SK-N-SH (cell line): ENCODE measurements around the gene XXYLT1. TPM values are rescaled to one million over a fixed set of nuclear protein-coding genes. Genes with fewer than 3 reads are reported as not detected.

Experiments used
- CTCF ChIA-PET: fragments of 300-600, 350-600 bp; formaldehyde crosslinking; extraction: SDS; loops from one replicate; lab custom pipeline; 2021; lab: Yijun Ruan, JAX
- POLR2A ChIA-PET: fragments of 350-600 bp; sonication (Branson Sonifier 250); formaldehyde crosslinking; extraction: SDS; loops from one replicate; lab custom pipeline; 2020; ENCODE audit warnings: antibody characterized with exemption, inconsistent platforms; lab: Yijun Ruan, JAX
- DNase-seq: peaks from one replicate; pipeline ENCODE4 v3.0.0; 2012
- H2AFZ ChIP-seq: fragments of 200-600 bp; sonication (generic); 2 replicates; pipeline ENCODE4 v1.8.1; 2016; ENCODE audit warnings: antibody characterized with exemption, mild to moderate bottlenecking, low read depth
- H3F3A ChIP-seq: fragments of 200-600 bp; sonication (generic); replicated peaks from 2 replicates; pipeline ENCODE3; 2016; ENCODE audit warnings: antibody characterized with exemption, mild to moderate bottlenecking; ENCODE audit not compliant: insufficient read depth
- H3K27ac ChIP-seq, 2 experiments: fragments of 200-500 bp in 1 of 2; fragments of 200-600 bp in 1 of 2; sonication (Bioruptor generic) in 1 of 2; sonication (generic), shearing (Covaris generic) in 1 of 2; 2 replicates each; pipeline versions ENCODE4 v1.5.1 to v1.6.1; 2014 to 2016; ENCODE audit warnings: low read depth in 2 of 2, inconsistent platforms in 1 of 2, low read length in 1 of 2, mild to moderate bottlenecking in 1 of 2, mixed read lengths in 1 of 2
- H3K27me3 ChIP-seq: fragments of 200-600 bp; sonication (generic), shearing (Covaris generic); 2 replicates; pipeline ENCODE4 v1.6.1; 2016; ENCODE audit warnings: mixed run types; ENCODE audit not compliant: insufficient read depth
- H3K36me3 ChIP-seq, 2 experiments: fragments of 200-500 bp in 1 of 2; fragments of 200-600 bp in 1 of 2; sonication (Bioruptor generic) in 1 of 2; sonication (generic) in 1 of 2; replicated peaks in 1 of 2; 2 replicates each; pipeline versions ENCODE3 to v1.5.1; 2014 to 2016; ENCODE audit warnings: low read length in 1 of 2, mild to moderate bottlenecking in 1 of 2; ENCODE audit not compliant: insufficient read depth in 2 of 2, control insufficient read depth in 1 of 2
- H3K4me1 ChIP-seq, 2 experiments: fragments of 200-500 bp in 1 of 2; fragments of 200-600 bp in 1 of 2; sonication (Bioruptor generic) in 1 of 2; sonication (generic), shearing (Covaris generic) in 1 of 2; 2 replicates each; pipeline versions ENCODE4 v1.5.1 to v1.6.1; 2014 to 2016; ENCODE audit warnings: low read depth in 1 of 2, low read length in 1 of 2, mixed run types in 1 of 2; ENCODE audit not compliant: insufficient read depth in 2 of 2, control insufficient read depth in 1 of 2
- H3K4me2 ChIP-seq: fragments of 200-600 bp; sonication (generic), shearing (Covaris generic); 2 replicates; pipeline ENCODE4 v1.6.1; 2017; ENCODE audit warnings: mixed run types
- H3K4me3 ChIP-seq, 2 experiments: fragments of 200-500 bp in 1 of 2; fragments of 200-600 bp in 1 of 2; sonication (Bioruptor generic) in 1 of 2; sonication (generic), shearing (Covaris generic) in 1 of 2; 2 replicates each; pipeline versions ENCODE4 v1.5.1 to v1.8.1; 2014 to 2016; ENCODE audit warnings: low read depth in 2 of 2, inconsistent platforms in 1 of 2, low read length in 1 of 2, mild to moderate bottlenecking in 1 of 2, mixed read lengths in 1 of 2, moderate library complexity in 1 of 2
- H3K79me2 ChIP-seq: fragments of 200-600 bp; sonication (generic); 2 replicates; pipeline ENCODE4 v1.8.1; 2017; ENCODE audit warnings: mild to moderate bottlenecking; ENCODE audit not compliant: insufficient read depth
- H3K9ac ChIP-seq: fragments of 200-600 bp; sonication (generic); 2 replicates; pipeline ENCODE4 v1.6.1; 2017; ENCODE audit warnings: mixed run types
- H3K9me2 ChIP-seq: fragments of 200-600 bp; sonication (generic); 2 replicates; pipeline ENCODE4 v1.6.1; 2017; ENCODE audit warnings: mixed run types
- H3K9me3 ChIP-seq: fragments of 200-600 bp; sonication (generic); 2 replicates; pipeline ENCODE4 v1.6.1; 2017; ENCODE audit warnings: mixed run types, mild to moderate bottlenecking, moderate library complexity
- H4K20me1 ChIP-seq: fragments of 200-600 bp; sonication (generic); 2 replicates; pipeline ENCODE4 v1.6.1; 2017; ENCODE audit warnings: mild to moderate bottlenecking, mixed run types; ENCODE audit not compliant: insufficient read depth
- ELF1 ChIP-seq: IDR thresholded peaks from 2 replicates; pipeline ENCODE4 v1.4.0; 2012
- GATA2 ChIP-seq: sonication (generic); formaldehyde crosslinking; IDR thresholded peaks from 2 replicates; pipeline ENCODE4 v1.5.0; 2020; ENCODE audit warnings: mild to moderate bottlenecking, missing genetic modification reagents
- IRF3 ChIP-seq: fragments of 150-350 bp; IDR thresholded peaks from 2 replicates; pipeline ENCODE4 v1.6.1; 2016; ENCODE audit warnings: mild to moderate bottlenecking, low read depth, low read length
- JUND ChIP-seq: IDR thresholded peaks from 2 replicates; pipeline ENCODE4 v1.4.0; 2012
- MXI1 ChIP-seq: IDR thresholded peaks from 2 replicates; pipeline ENCODE4 v1.6.1; 2012; ENCODE audit warnings: mild to moderate bottlenecking, low read depth, low read length, improper control_type of control experiment
- NFIC ChIP-seq: IDR thresholded peaks from 2 replicates; pipeline ENCODE4 v1.4.0; 2012; ENCODE audit warnings: borderline replicate concordance
- NRF1 ChIP-seq: IDR thresholded peaks from 2 replicates; pipeline ENCODE4 v1.6.1; 2012; ENCODE audit warnings: low read depth, mild to moderate bottlenecking, low read length
- POLR2AphosphoS5 ChIP-seq: IDR thresholded peaks from 2 replicates; pipeline ENCODE4 v1.6.1; 2012; ENCODE audit warnings: low read depth, low read length
- RXRA ChIP-seq: IDR thresholded peaks from 2 replicates; pipeline ENCODE4 v1.4.0; 2012; ENCODE audit warnings: low read depth, mild to moderate bottlenecking, borderline replicate concordance
- SMC3 ChIP-seq: IDR thresholded peaks from 2 replicates; pipeline ENCODE4 v1.6.1; 2012; ENCODE audit warnings: low read depth, low read length, improper control_type of control experiment
- TCF12 ChIP-seq: IDR thresholded peaks from 2 replicates; pipeline ENCODE4 v1.4.0; 2012
- USF1 ChIP-seq: IDR thresholded peaks from 2 replicates; pipeline ENCODE4 v1.4.0; 2012; ENCODE audit warnings: low read depth, borderline replicate concordance
- WGBS: methylation state at CpG from one replicate; pipeline ENCODE4 v1.1.6; 2017; ENCODE audit warnings: low lambda C conversion rate; 5-methylcytosine and 5-hydroxymethylcytosine counted together
- polyA plus RNA-seq, 3 experiments: library from polyadenylated mRNA; depleted of rRNA; stranded (reverse); fragments of >200 nt; gene quantifications; 2 replicates each; pipeline ENCODE4 v1.2.3, GENCODE V29; 2012

XXYLT1 gene
- polyA plus RNA-seq, 1 of the 3 experiments (the other 2 are of a cell fraction): 22.6 TPM

DNA sequence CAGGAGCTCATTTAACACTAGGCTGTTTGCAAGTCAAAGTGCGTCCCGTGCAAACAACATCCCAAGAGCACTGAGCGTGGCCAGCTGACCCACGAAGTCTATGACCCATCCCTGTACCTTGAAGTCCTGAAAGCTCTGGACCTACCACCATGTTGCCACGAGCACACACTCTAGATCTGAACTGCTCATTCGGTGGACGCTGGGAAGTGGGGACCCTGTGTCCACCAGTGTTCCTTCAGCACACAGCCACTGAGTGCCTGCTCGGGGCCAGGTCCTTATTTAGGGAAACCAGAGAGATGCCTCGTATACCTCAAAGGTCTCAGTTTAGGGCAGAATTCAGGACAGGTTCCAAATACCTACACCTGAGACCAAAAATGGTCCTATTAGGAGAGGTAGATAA lies 236.9 kb downstream of the XXYLT1 start:
- H3K4me2 ChIP-seq: no peak overlapping the region
- no peaks in the 10 kb centered on the region for H3F3A ChIP-seq
- H3K4me3 ChIP-seq: no peak overlapping the region
- no peaks in the 10 kb centered on the region; the same call in 1 of the 2 replicates for H3K27me3 ChIP-seq
- H3K9me2 ChIP-seq: no peaks in the 10 kb centered on the region
- TF ChIP-seq USF1 (no peak), MXI1 (no peak), ELF1 (no peak), NFIC (no peak), GATA2 (CRISPR knock-in tag) (no peak), POLR2AphosphoS5 (no peak), SMC3 (no peak), TCF12 (no peak), JUND (no peak)
- TF ChIP-seq, all 33 proteins: peak for 0
- Histone ChIP-seq H3K36me3 (no peaks in the 10 kb centered on the region), H2AFZ (no peak overlapping the region), H3K9ac (no peak overlapping the region), H3K9me3 (no peaks in the 10 kb centered on the region), H4K20me1 (no peaks in the 10 kb centered on the region), H3K4me1 (peaks cover 10 to 13% of the 10 kb centered on the region in 2 experiments; a peak in 2 of 4 replicates), H3K27ac (no peak overlapping the region), H3K79me2 (no peaks in the 10 kb centered on the region)
- CTCF ChIA-PET: interaction anchor here (1.6 kb wide), 1 partner anchor 351 kb away, joined by 4 read pairs; no protein-coding TSS in a partner anchor
- whole genome bisulfite sequencing: 63% methylated on average over 8 of the region's 9 CpGs
- DNase-seq: no peak
- POLR2A ChIA-PET: no interaction called here

DNA sequence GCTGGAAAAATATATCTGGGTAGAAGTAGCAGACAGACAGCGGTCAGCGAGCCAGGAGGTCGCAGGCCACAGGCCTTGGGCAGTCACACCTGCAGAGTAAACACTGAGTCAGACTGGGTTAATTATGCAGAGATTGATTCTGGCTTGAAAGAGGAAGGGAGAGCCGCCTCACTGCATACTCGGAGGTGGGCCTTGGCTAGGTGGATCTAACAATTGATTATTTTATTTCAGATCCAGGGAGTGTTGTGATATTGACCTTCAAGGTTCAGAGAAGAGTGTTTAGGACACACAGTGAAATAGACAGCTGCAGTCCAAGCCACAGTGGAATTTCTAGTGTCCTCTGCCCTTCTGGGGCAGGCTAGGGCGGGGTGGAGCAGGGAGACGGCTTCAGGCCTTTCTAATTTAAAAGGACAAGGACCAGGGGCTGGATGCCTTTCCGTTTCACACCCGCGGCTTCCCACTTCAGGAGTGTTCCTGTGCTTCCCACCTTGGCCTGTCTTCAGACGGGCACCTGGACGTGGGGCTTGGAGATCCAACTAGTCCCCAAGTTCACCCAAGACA lies 237.3 kb downstream of the XXYLT1 start:
- CTCF ChIA-PET: interaction anchor here (1.6 kb wide), 1 partner anchor 350 kb away, joined by 4 read pairs; no protein-coding TSS in a partner anchor
- Histone ChIP-seq H3K4me2 (no peak overlapping the region), H3F3A (no peaks in the 10 kb centered on the region), H3K27me3 (no peaks in the 10 kb centered on the region; the same call in 1 of the 2 replicates), H3K4me1 (peaks cover 10 to 13% of the 10 kb centered on the region in 2 experiments; a peak in 2 of 4 replicates), H3K36me3 (no peaks in the 10 kb centered on the region), H3K9me3 (no peaks in the 10 kb centered on the region), H3K79me2 (no peaks in the 10 kb centered on the region), H2AFZ (no peak overlapping the region), H3K9ac (no peak overlapping the region), H3K9me2 (no peaks in the 10 kb centered on the region), H4K20me1 (no peaks in the 10 kb centered on the region), H3K27ac (no peak overlapping the region), H3K4me3 (no peak overlapping the region)
- POLR2A ChIA-PET: no interaction called here
- 89% methylated on average over 11 of the region's 12 CpGs for WGBS
- no peak for TF ChIP-seq NRF1
- TF ChIP-seq RXRA: no peak
- no peak for TF ChIP-seq IRF3
- no peak for DNase-seq
